Activated CD8-positive, alpha-beta memory T cell treated with anti-CD3 and anti-CD28 coated beads for 1 hour (primary cell): Measurements from ENCODE around the gene FMN1.

Experiments used
- DNase-seq, 2 donors: peaks; one replicate each; pipeline ENCODE4 v3.0.0-alpha.2; 2020; ENCODE audit warnings: low read depth in 1 of 2; ENCODE audit errors: extremely low read depth in 1 of 2

Gene FMN1

GRCh38 chr15:32739522-32740063 is 454.9 kb downstream of the FMN1 start:
- DNase-seq = no peak

GRCh38 chr15:32738666-32739065 is 455.8 kb downstream of the FMN1 start:
- DNase-seq = no peak

- DNase-seq = no peak
These were observed 457.2 kb downstream of the FMN1 start for GRCh38 chr15:32737304-32737703.

DNA sequence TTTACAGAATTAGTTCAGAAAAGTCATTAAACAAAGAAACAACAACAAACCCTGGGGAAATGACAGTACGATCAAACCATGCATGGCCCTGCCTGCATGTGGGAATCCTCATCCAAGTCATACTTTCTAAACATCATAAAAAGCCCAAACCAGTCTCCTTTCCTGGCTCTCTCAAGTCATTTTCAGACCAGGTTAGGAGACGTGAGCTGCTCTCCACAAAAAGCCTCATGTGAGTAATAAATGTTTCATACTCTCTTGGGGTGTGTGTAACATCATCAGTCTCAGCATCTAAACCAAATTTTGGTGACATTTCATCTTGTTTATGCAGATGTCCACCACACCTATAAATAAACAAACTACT is 457.8 kb downstream of the FMN1 start:
- no peak for DNase-seq

GRCh38 chr15:32735989-32736700 is 458.4 kb downstream of the FMN1 start:
- DNase-seq = no peak

GRCh38 chr15:32733281-32733680 is 461.2 kb downstream of the FMN1 start:
- DNase-seq = no peak

- no peak for DNase-seq
These were observed 461.8 kb downstream of the FMN1 start for GRCh38 chr15:32732574-32733157.

DNA sequence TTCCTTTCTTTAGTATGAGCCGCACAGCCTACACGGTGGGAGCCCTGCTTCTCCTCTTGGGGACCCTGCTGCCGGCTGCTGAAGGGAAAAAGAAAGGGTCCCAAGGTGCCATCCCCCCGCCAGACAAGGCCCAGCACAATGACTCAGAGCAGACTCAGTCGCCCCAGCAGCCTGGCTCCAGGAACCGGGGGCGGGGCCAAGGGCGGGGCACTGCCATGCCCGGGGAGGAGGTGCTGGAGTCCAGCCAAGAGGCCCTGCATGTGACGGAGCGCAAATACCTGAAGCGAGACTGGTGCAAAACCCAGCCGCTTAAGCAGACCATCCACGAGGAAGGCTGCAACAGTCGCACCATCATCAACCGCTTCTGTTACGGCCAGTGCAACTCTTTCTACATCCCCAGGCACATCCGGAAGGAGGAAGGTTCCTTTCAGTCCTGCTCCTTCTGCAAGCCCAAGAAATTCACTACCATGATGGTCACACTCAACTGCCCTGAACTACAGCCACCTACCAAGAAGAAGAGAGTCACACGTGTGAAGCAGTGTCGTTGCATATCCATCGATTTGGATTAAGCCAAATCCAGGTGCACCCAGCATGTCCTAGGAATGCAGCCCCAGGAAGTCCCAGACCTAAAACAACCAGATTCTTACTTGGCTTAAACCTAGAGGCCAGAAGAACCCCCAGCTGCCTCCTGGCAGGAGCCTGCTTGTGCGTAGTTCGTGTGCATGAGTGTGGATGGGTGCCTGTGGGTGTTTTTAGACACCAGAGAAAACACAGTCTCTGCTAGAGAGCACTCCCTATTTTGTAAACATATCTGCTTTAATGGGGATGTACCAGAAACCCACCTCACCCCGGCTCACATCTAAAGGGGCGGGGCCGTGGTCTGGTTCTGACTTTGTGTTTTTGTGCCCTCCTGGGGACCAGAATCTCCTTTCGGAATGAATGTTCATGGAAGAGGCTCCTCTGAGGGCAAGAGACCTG is 463.5 kb downstream of the FMN1 start:
- no peak for DNase-seq

- no peak for DNase-seq
These were observed 464.7 kb downstream of the FMN1 start for GRCh38 chr15:32729700-32730395.

DNA sequence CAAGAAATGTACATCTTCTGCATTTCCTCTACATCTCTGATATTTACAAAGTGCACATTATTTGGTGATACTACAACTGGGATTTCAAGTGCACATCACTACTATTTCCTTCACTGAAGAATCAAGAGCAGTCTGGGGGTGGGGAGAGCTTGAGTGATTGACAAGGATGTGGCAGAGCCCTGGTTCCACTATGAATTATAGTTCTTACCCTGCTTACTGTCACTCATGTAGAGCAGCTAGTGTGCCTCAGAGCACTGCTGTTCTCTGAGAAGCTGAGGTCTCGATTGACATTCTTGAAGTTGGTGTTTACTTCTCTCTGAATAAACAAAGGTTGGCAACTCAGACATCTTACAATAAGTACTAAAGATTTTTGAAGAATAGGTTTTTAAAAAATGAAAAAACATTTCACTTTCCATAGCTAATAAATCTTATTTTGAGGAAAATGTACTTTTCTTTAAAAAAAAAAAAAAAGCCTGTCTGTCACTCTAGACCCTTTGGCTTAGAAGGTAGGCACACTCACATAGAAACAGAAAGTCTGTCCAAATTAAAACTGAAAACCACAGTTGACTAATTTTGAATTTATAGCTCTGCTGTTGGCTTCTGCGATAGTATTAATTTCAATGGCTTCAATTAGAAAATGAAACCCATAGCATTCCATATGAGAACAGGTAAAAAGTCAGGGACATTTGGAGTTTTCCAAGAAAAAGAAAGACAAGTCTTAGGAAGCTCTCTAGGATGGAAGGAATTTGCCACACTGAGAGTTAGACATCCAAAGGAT is 471.2 kb downstream of the FMN1 start:
- no peak for DNase-seq

GRCh38 chr15:32722136-32722535 is 472.4 kb downstream of the FMN1 start:
- DNase-seq = no peak

DNA sequence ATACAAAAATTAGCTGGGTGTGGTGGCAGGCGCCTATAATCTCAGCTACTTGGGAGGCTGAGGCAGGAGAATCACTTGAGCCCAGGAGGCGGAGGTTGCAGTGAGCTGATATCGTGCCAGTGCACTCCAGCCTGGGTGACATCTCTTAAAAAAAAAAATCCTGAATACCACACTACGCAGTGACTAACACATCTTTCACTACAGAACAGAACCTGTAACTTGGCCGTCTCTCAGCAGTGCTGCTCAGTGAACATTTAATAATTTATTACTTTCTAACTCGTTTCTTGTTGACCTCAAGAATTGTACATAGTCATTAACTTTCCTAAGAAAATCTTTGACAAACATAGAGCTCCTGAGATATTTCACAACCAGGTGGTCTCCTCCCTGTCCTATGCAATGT is 472.9 kb downstream of the FMN1 start:
- no peak for DNase-seq

GRCh38 chr15:32718821-32719716 is 475.4 kb downstream of the FMN1 start:
- no peak for DNase-seq

GRCh38 chr15:32718227-32718820 is 476.2 kb downstream of the FMN1 start:
- DNase-seq = no peak

- DNase-seq = no peak
These were observed 476.9 kb downstream of the FMN1 start, which contains the start of gene GREM1 for GRCh38 chr15:32717426-32718226. Gene GREM1 (plus strand): TSS chr15:32718004. CDS start chr15:32730691, 12,687 bp downstream.

DNA sequence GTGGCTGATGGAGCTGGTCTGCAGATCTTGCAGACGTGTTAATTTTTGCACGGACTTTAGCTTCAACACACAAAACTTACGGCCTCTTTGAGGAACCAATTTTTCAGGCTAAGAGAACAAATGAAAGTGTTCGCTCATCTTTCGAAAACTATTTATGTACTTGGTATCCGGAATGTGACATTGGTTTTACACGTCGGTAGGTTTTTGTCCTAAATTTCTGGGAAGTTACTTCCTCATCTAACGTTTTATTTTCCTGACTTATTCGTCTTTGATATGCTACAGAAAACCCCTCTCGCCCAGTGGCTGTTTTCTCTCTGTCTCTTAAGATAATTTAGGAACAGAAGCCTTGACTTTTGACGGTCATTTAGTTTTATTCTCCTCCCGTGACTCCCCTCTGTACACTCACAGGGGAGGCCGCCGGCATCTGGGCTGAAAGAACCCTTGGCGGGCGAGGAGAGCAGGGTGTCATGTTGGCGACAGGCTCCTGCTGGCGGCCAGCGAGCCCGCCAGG is 477.5 kb downstream of the FMN1 start:
- no peak for DNase-seq

GRCh38 chr15:32716216-32716914 is 478.1 kb downstream of the FMN1 start:
- DNase-seq = no peak
